HepG2 (cell line): ENCODE measurements around the gene ARL3. TPM values are rescaled to one million over a fixed set of nuclear protein-coding genes. Genes with fewer than 3 reads are reported as not detected.

Experiments
- CEBPG ChIP-seq: IDR thresholded peaks from 2 replicates; pipeline ENCODE4 v1.6.1; 2016
- ELF4 ChIP-seq: sonication (generic); formaldehyde crosslinking; IDR thresholded peaks from 2 replicates; pipeline ENCODE4 v1.5.0; 2020; ENCODE audit warnings: missing genetic modification reagents, mild to moderate bottlenecking, moderate library complexity, borderline replicate concordance
- KLF13 ChIP-seq: sonication (generic); formaldehyde crosslinking; IDR thresholded peaks from 2 replicates; pipeline ENCODE4 v1.4.0; 2020; ENCODE audit warnings: mild to moderate bottlenecking, missing genetic modification reagents
- KLF15 ChIP-seq: sonication (generic); formaldehyde crosslinking; IDR thresholded peaks from 2 replicates; pipeline ENCODE4 v1.8.1; 2023; ENCODE audit warnings: borderline replicate concordance, mild to moderate bottlenecking, inconsistent platforms, missing genetic modification reagents, mixed read lengths
- MED13 ChIP-seq: sonication (generic); formaldehyde crosslinking; IDR thresholded peaks from 2 replicates; pipeline ENCODE4 v1.5.0; 2020; ENCODE audit warnings: missing genetic modification reagents
- PHF21A ChIP-seq: sonication (generic); formaldehyde crosslinking; IDR thresholded peaks from 2 replicates; pipeline ENCODE4 v1.5.0; 2020; ENCODE audit warnings: mild to moderate bottlenecking, missing genetic modification reagents
- SUZ12 ChIP-seq: fragments of 150-350 bp; IDR thresholded peaks from 2 replicates; pipeline ENCODE4 v1.6.1; 2014; ENCODE audit warnings: low read depth, low read length
- TCF7 ChIP-seq: sonication (generic); IDR thresholded peaks from 2 replicates; pipeline ENCODE4 v1.6.1; 2016; ENCODE audit warnings: antibody characterized with exemption, low read depth
- ZNF350 ChIP-seq: sonication (generic); formaldehyde crosslinking; IDR thresholded peaks from 2 replicates; pipeline ENCODE4 v1.4.0; 2020; ENCODE audit warnings: mild to moderate bottlenecking, low read depth, missing genetic modification reagents, borderline replicate concordance
- ZNF674 ChIP-seq: sonication (generic); formaldehyde crosslinking; IDR thresholded peaks from 2 replicates; pipeline ENCODE4 v1.5.0; 2020; ENCODE audit warnings: low read depth, mild to moderate bottlenecking, missing genetic modification reagents
- ZNF891 ChIP-seq: sonication (generic); formaldehyde crosslinking; IDR thresholded peaks from 2 replicates; pipeline ENCODE4 v1.5.0; 2020; ENCODE audit warnings: mild to moderate bottlenecking, missing genetic modification reagents
- polyA plus RNA-seq, 8 experiments: library from polyadenylated mRNA; depleted of rRNA in 3 of 8; stranded (reverse) in 7 of 8; unstranded in 1 of 8; fragments of >200 nt; fragmentation: Illumina TruSeq in 4 of 8; extraction: Trizol in 4 of 8; gene quantifications; 2 replicates each; pipeline versions ENCODE4 v1.2.1 to v1.2.3, GENCODE V29; 2011 to 2016; ENCODE audit warnings: low read depth in 4 of 8, missing spikeins in 1 of 8, mixed read lengths in 1 of 8; ENCODE audit not compliant: insufficient read depth in 1 of 8
- total RNA-seq, 5 experiments: library from RNA; depleted of rRNA; stranded (reverse); fragments of >200 nt; fragmentation: Illumina TruSeq; extraction: Trizol; gene quantifications; 2 replicates each; pipeline ENCODE4 v1.2.3, GENCODE V29; 2016; ENCODE audit warnings: low read depth in 1 of 5
- TF ChIP-seq, protein P1 (sequence below): conservative IDR thresholded peaks from 2 replicates; pipeline ENCODE4 v1.6.1; 2018; ENCODE audit warnings: missing genetic modification reagents
- TF ChIP-seq, protein P2 (sequence below): sonication (generic); formaldehyde crosslinking; IDR thresholded peaks from 2 replicates; pipeline ENCODE4 v1.4.0; 2020; ENCODE audit warnings: mild to moderate bottlenecking, missing genetic modification reagents
- TF ChIP-seq, protein P3 (sequence below): IDR thresholded peaks from 2 replicates; pipeline ENCODE4 v1.6.1; 2016; ENCODE audit warnings: low read depth
- TF ChIP-seq, protein P4 (sequence below): sonication (generic); formaldehyde crosslinking; IDR thresholded peaks from 2 replicates; pipeline ENCODE4 v1.4.0; 2020; ENCODE audit warnings: missing genetic modification reagents
- TF ChIP-seq, protein P5 (sequence below): sonication (generic); formaldehyde crosslinking; IDR thresholded peaks from 2 replicates; pipeline ENCODE4 v1.4.0; 2020; ENCODE audit warnings: mild to moderate bottlenecking, missing genetic modification reagents
- TF ChIP-seq, protein P6 (sequence below): sonication (generic); formaldehyde crosslinking; IDR thresholded peaks from 2 replicates; pipeline ENCODE4 v1.4.0; 2020; ENCODE audit warnings: missing genetic modification reagents
- TF ChIP-seq, protein P7 (sequence below): sonication (generic); formaldehyde crosslinking; IDR thresholded peaks from 2 replicates; pipeline ENCODE4 v1.5.1; 2020; ENCODE audit warnings: mild to moderate bottlenecking, moderate library complexity, missing genetic modification reagents

ARL3 gene
- total and polyA plus RNA-seq, 2 of the 13 experiments (the other 11 are each of a cell fraction or from before 2014, with no cell fraction given) = 5.2 to 6.6 TPM

DNA sequence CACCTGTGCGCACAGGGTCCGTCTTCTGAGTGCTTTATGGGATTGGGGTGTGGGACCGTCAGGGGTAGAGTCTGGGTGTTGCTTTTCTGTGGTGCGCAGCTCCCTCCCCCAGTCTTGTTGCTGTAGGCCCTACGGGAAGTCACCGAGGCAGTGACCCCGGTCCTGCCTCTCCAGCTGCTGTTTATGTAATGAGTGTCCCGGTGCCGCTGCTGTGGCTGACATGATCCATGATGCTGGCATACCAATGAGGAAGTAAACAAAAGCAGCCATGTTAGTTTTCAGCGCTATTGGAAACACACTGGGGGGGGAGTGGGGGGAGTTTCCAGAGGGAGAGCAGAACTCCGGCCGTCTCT, 68.8 kb downstream of the ARL3 start (continued):
- TF ChIP-seq, protein P1, sequence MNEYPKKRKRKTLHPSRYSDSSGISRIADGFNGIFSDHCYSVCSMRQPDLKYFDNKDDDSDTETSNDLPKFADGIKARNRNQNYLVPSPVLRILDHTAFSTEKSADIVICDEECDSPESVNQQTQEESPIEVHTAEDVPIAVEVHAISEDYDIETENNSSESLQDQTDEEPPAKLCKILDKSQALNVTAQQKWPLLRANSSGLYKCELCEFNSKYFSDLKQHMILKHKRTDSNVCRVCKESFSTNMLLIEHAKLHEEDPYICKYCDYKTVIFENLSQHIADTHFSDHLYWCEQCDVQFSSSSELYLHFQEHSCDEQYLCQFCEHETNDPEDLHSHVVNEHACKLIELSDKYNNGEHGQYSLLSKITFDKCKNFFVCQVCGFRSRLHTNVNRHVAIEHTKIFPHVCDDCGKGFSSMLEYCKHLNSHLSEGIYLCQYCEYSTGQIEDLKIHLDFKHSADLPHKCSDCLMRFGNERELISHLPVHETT = no peak
- TF ChIP-seq, protein P2, sequence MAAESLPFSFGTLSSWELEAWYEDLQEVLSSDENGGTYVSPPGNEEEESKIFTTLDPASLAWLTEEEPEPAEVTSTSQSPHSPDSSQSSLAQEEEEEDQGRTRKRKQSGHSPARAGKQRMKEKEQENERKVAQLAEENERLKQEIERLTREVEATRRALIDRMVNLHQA (CRISPR knock-in tag) = no peak
- TF ChIP-seq, protein P3, sequence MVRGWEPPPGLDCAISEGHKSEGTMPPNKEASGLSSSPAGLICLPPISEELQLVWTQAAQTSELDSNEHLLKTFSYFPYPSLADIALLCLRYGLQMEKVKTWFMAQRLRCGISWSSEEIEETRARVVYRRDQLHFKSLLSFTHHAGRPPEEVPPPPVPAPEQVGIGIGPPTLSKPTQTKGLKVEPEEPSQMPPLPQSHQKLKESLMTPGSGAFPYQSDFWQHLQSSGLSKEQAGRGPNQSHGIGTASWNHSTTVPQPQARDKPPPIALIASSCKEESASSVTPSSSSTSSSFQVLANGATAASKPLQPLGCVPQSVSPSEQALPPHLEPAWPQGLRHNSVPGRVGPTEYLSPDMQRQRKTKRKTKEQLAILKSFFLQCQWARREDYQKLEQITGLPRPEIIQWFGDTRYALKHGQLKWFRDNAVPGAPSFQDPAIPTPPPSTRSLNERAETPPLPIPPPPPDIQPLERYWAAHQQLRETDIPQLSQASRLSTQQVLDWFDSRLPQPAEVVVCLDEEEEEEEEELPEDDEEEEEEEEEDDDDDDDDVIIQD = no peak
- TF ChIP-seq, protein P4, sequence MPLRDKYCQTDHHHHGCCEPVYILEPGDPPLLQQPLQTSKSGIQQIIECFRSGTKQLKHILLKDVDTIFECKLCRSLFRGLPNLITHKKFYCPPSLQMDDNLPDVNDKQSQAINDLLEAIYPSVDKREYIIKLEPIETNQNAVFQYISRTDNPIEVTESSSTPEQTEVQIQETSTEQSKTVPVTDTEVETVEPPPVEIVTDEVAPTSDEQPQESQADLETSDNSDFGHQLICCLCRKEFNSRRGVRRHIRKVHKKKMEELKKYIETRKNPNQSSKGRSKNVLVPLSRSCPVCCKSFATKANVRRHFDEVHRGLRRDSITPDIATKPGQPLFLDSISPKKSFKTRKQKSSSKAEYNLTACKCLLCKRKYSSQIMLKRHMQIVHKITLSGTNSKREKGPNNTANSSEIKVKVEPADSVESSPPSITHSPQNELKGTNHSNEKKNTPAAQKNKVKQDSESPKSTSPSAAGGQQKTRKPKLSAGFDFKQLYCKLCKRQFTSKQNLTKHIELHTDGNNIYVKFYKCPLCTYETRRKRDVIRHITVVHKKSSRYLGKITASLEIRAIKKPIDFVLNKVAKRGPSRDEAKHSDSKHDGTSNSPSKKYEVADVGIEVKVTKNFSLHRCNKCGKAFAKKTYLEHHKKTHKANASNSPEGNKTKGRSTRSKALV (CRISPR knock-in tag) = no peak
- TF ChIP-seq, protein P5, sequence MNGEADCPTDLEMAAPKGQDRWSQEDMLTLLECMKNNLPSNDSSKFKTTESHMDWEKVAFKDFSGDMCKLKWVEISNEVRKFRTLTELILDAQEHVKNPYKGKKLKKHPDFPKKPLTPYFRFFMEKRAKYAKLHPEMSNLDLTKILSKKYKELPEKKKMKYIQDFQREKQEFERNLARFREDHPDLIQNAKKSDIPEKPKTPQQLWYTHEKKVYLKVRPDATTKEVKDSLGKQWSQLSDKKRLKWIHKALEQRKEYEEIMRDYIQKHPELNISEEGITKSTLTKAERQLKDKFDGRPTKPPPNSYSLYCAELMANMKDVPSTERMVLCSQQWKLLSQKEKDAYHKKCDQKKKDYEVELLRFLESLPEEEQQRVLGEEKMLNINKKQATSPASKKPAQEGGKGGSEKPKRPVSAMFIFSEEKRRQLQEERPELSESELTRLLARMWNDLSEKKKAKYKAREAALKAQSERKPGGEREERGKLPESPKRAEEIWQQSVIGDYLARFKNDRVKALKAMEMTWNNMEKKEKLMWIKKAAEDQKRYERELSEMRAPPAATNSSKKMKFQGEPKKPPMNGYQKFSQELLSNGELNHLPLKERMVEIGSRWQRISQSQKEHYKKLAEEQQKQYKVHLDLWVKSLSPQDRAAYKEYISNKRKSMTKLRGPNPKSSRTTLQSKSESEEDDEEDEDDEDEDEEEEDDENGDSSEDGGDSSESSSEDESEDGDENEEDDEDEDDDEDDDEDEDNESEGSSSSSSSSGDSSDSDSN (CRISPR knock-in tag) = no peak; the same call in 1 of the 2 replicates
- TF ChIP-seq KLF15 (no peak), MED13 (no peak), KLF13 (no peak), PHF21A (CRISPR knock-in tag) (peak; percentile 48; the same call in 1 of the 2 replicates), TCF7 (no peak), ZNF891 (no peak), CEBPG (CRISPR knock-in tag) (no peak), SUZ12 (no peak), ZNF674 (no peak), ZNF350 (CRISPR knock-in tag) (peak; percentile 50; the same call in 1 of the 2 replicates), ELF4 (CRISPR knock-in tag) (no peak)
- TF ChIP-seq, protein P6, sequence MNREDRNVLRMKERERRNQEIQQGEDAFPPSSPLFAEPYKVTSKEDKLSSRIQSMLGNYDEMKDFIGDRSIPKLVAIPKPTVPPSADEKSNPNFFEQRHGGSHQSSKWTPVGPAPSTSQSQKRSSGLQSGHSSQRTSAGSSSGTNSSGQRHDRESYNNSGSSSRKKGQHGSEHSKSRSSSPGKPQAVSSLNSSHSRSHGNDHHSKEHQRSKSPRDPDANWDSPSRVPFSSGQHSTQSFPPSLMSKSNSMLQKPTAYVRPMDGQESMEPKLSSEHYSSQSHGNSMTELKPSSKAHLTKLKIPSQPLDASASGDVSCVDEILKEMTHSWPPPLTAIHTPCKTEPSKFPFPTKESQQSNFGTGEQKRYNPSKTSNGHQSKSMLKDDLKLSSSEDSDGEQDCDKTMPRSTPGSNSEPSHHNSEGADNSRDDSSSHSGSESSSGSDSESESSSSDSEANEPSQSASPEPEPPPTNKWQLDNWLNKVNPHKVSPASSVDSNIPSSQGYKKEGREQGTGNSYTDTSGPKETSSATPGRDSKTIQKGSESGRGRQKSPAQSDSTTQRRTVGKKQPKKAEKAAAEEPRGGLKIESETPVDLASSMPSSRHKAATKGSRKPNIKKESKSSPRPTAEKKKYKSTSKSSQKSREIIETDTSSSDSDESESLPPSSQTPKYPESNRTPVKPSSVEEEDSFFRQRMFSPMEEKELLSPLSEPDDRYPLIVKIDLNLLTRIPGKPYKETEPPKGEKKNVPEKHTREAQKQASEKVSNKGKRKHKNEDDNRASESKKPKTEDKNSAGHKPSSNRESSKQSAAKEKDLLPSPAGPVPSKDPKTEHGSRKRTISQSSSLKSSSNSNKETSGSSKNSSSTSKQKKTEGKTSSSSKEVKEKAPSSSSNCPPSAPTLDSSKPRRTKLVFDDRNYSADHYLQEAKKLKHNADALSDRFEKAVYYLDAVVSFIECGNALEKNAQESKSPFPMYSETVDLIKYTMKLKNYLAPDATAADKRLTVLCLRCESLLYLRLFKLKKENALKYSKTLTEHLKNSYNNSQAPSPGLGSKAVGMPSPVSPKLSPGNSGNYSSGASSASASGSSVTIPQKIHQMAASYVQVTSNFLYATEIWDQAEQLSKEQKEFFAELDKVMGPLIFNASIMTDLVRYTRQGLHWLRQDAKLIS = no peak
- TF ChIP-seq, protein P7, sequence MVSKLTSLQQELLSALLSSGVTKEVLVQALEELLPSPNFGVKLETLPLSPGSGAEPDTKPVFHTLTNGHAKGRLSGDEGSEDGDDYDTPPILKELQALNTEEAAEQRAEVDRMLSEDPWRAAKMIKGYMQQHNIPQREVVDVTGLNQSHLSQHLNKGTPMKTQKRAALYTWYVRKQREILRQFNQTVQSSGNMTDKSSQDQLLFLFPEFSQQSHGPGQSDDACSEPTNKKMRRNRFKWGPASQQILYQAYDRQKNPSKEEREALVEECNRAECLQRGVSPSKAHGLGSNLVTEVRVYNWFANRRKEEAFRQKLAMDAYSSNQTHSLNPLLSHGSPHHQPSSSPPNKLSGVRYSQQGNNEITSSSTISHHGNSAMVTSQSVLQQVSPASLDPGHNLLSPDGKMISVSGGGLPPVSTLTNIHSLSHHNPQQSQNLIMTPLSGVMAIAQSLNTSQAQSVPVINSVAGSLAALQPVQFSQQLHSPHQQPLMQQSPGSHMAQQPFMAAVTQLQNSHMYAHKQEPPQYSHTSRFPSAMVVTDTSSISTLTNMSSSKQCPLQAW = no peak
